ENCODE measurements around the gene ADAMTS3. TPM values are rescaled to one million over a fixed set of nuclear protein-coding genes. Genes with fewer than 3 reads are reported as not detected.

ADAMTS3 gene
- total and polyA plus RNA-seq, 9 of the 15 experiments (the other 6 are each of a cell fraction or from before 2014, with no cell fraction given), result 4.0 to 18.0 (median 12.1) TPM

- no peak overlapping the region for H3K27ac ChIP-seq (ENCODE audit: extremely low read depth, low read depth, low read length)
- H2AFZ ChIP-seq (ENCODE audit: low read depth, low read length), result no peak overlapping the region
- H4K20me1 ChIP-seq (replicated peaks; ENCODE audit: control insufficient read depth, insufficient read depth, low read length), result no peaks in the 10 kb centered on the region
- in situ Hi-C loops (cut with MboI) (no loop called here), intact Hi-C loops (cut with micrococcal nuclease) (no loop called here)
- 91% methylated on average over 2 of the region's 2 CpGs for WGBS (ENCODE audit: insufficient coverage, low coverage, missing lambda C conversion rate)
- DNase-seq (ENCODE audit: extremely low read depth in 1 of 4, low spot score in 3 of 4), result no peak
- TF ChIP-seq ZNF512 (tag; IDR thresholded peaks at IDR 0.05), result no peak
- no TSS peak for BruUV-seq (replicated peaks)
- H3K79me2 ChIP-seq (ENCODE audit: control insufficient read depth, insufficient read depth, low read length), result no peaks in the 10 kb centered on the region
- no peaks in the 10 kb centered on the region for H3K9me3 ChIP-seq (replicated peaks; ENCODE audit: control insufficient read depth, insufficient read depth, low read depth, low read length)
- H3K4me2 ChIP-seq (ENCODE audit: insufficient read depth, low read length), result no peak overlapping the region
- ATAC-seq, result no peak
- ChIA-PET CTCF (ENCODE audit: low intra/inter-chr PET ratio) (no interaction called here), POLR2A (no interaction called here)
- H3K4me1 ChIP-seq (replicated peaks in 1 of 2; ENCODE audit: control insufficient read depth in 2 of 2, insufficient read depth in 2 of 2, low read length in 2 of 2), result no peaks in the 10 kb centered on the region
- H3K9me1 ChIP-seq (ENCODE audit: control insufficient read depth, insufficient read depth, low read length), result no peaks in the 10 kb centered on the region
- no peak overlapping the region for H3K4me3 ChIP-seq
- H3K27me3 ChIP-seq (ENCODE audit: control insufficient read depth in 2 of 2, insufficient read depth in 2 of 2, low read length in 2 of 2), result no peaks in the 10 kb centered on the region
- no peak for FAIRE-seq
- H3K36me3 ChIP-seq (ENCODE audit: control insufficient read depth, insufficient read depth, low read length), result no peaks in the 10 kb centered on the region
- H3K9ac ChIP-seq (ENCODE audit: insufficient read depth in 1 of 2, low read depth in 2 of 2, low read length in 2 of 2), result no peak overlapping the region
Observed at GRCh38 chr4:72391281-72391680, 177.7 kb downstream of the ADAMTS3 start.

- 94% methylated on average over 1 of the region's 1 CpG for whole genome bisulfite sequencing (ENCODE audit: insufficient coverage, low coverage, missing lambda C conversion rate)
- FAIRE-seq (no peak), ATAC-seq (no peak), DNase-seq (ENCODE audit: extremely low read depth in 1 of 4, low spot score in 3 of 4) (no peak)
- BruUV-seq (replicated peaks), result no TSS peak
- H3K36me3 ChIP-seq (ENCODE audit: control insufficient read depth, insufficient read depth, low read length), result no peaks in the 10 kb centered on the region
- ChIA-PET CTCF (ENCODE audit: low intra/inter-chr PET ratio) (no interaction called here), POLR2A (no interaction called here)
- H4K20me1 ChIP-seq (replicated peaks; ENCODE audit: control insufficient read depth, insufficient read depth, low read length), result no peaks in the 10 kb centered on the region
- H3K4me1 ChIP-seq (replicated peaks in 1 of 2; ENCODE audit: control insufficient read depth in 2 of 2, insufficient read depth in 2 of 2, low read length in 2 of 2), result no peaks in the 10 kb centered on the region
- no peak overlapping the region for H3K9ac ChIP-seq (ENCODE audit: insufficient read depth in 1 of 2, low read depth in 2 of 2, low read length in 2 of 2)
- no peak overlapping the region for H3K4me2 ChIP-seq (ENCODE audit: insufficient read depth, low read length)
- no peaks in the 10 kb centered on the region; the same call in 1 of the 2 replicates for H3K9me3 ChIP-seq (replicated peaks; ENCODE audit: control insufficient read depth, insufficient read depth, low read depth, low read length)
- no peaks in the 10 kb centered on the region for H3K9me1 ChIP-seq (ENCODE audit: control insufficient read depth, insufficient read depth, low read length)
- H3K27ac ChIP-seq (ENCODE audit: extremely low read depth, low read depth, low read length), result no peak overlapping the region
- H3K4me3 ChIP-seq, result no peak overlapping the region
- H2AFZ ChIP-seq (ENCODE audit: low read depth, low read length), result no peak overlapping the region
- in situ Hi-C loops (cut with MboI) (no loop called here), intact Hi-C loops (cut with micrococcal nuclease) (no loop called here)
- H3K79me2 ChIP-seq (ENCODE audit: control insufficient read depth, insufficient read depth, low read length), result no peaks in the 10 kb centered on the region
- H3K27me3 ChIP-seq (ENCODE audit: control insufficient read depth in 2 of 2, insufficient read depth in 2 of 2, low read length in 2 of 2), result no peaks in the 10 kb centered on the region
- no peak for TF ChIP-seq THAP7 (CRISPR knock-in tag; IDR thresholded peaks at IDR 0.05)
- no peak for TF ChIP-seq NFE2L1 (tag; IDR thresholded peaks at IDR 0.05; ENCODE audit: borderline replicate concordance, low read depth)
- no peak for TF ChIP-seq GATA2 (CRISPR knock-in tag; IDR thresholded peaks at IDR 0.05)
- TF ChIP-seq POLR2AphosphoS5 (IDR thresholded peaks at IDR 0.05; ENCODE audit: control insufficient read depth, insufficient read depth, low read depth, low read length), result no peak
- TF ChIP-seq YY1 (IDR thresholded peaks at IDR 0.05; ENCODE audit: borderline replicate concordance in 1 of 3, control insufficient read depth in 1 of 3, extremely low read depth in 1 of 3, insufficient read depth in 3 of 3, insufficient read length in 1 of 3, insufficient replicate concordance in 2 of 3, low read depth in 1 of 3, low read length in 2 of 3), result no peak
- TF ChIP-seq ADNP (tag; IDR thresholded peaks at IDR 0.05), result no peak
- no peak for TF ChIP-seq ZNF174 (CRISPR knock-in tag; IDR thresholded peaks at IDR 0.05)
- TF ChIP-seq CREB1 (IDR thresholded peaks at IDR 0.05), result no peak
- TF ChIP-seq CREB1 (CRISPR knock-in tag; IDR thresholded peaks at IDR 0.05), result no peak
- no peak for TF ChIP-seq NR4A1 (CRISPR knock-in tag; IDR thresholded peaks at IDR 0.05)
- TF ChIP-seq NR4A1 (tag; IDR thresholded peaks at IDR 0.05), result no peak
- no peak for TF ChIP-seq STAT5A (IDR thresholded peaks at IDR 0.05; ENCODE audit: borderline replicate concordance, low read length)
- no peak for TF ChIP-seq PURB (CRISPR knock-in tag; IDR thresholded peaks at IDR 0.05; ENCODE audit: low read depth)
Observed at GRCh38 chr4:72390409-72390808, 178.6 kb downstream of the ADAMTS3 start.

All from K562 (cell line).